ENCODE data around the gene DENND2A. TPM values are rescaled to one million over a fixed set of nuclear protein-coding genes. Genes with fewer than 3 reads are reported as not detected.

DENND2A gene
- total RNA-seq, 4 donors from 2014 or later, result 6.8 to 13.6 (median 10.6) TPM

- no peak for TF ChIP-seq CTCF (IDR thresholded peaks at IDR 0.05; ENCODE audit: low read depth)
Observed at GRCh38 chr7:140521421-140521820, 119.2 kb downstream of the DENND2A start.

- TF ChIP-seq CTCF (IDR thresholded peaks at IDR 0.05; ENCODE audit: low read depth), result no peak
Observed at GRCh38 chr7:140519007-140519399, 121.6 kb downstream of the DENND2A start.

- TF ChIP-seq CTCF (IDR thresholded peaks at IDR 0.05; ENCODE audit: low read depth), result no peak
Observed at GRCh38 chr7:140518370-140519006, 122.1 kb downstream of the DENND2A start.

GRCh38 chr7:140517546-140518369 is 122.9 kb downstream of the DENND2A start:
- TF ChIP-seq CTCF (IDR thresholded peaks at IDR 0.05; ENCODE audit: low read depth), result no peak

- no peak for TF ChIP-seq CTCF (IDR thresholded peaks at IDR 0.05; ENCODE audit: low read depth)
Observed at GRCh38 chr7:140512317-140513000, 128.2 kb downstream of the DENND2A start.

GRCh38 chr7:140509789-140510188 is 130.8 kb downstream of the DENND2A start:
- no peak for TF ChIP-seq CTCF (IDR thresholded peaks at IDR 0.05; ENCODE audit: low read depth)
